Hepatocyte (in vitro differentiated cells): ENCODE measurements around the gene SPRED2. TPM values are rescaled to one million over a fixed set of nuclear protein-coding genes. Genes with fewer than 3 reads are reported as not detected.
"Not testable (repeated sequence)": the region's sequence is repeated elsewhere in the genome, so short reads cannot be mapped to it uniquely, and the experiment has no call there.

Experiments used
- DNase-seq: peaks from one replicate; pipeline ENCODE4 v3.0.0-alpha.2; 2016; ENCODE audit warnings: low spot score
- H2AFZ ChIP-seq: fragments of 200-600 bp; sonication (generic); 2 replicates; pipeline ENCODE4 v1.6.0; 2016; ENCODE audit warnings: antibody characterized with exemption, mild to moderate bottlenecking
- H3K27ac ChIP-seq: fragments of 200-600 bp; sonication (generic); 2 replicates; pipeline ENCODE4 v1.5.1; 2016; ENCODE audit warnings: mild to moderate bottlenecking
- H3K27me3 ChIP-seq: fragments of 200-600 bp; sonication (generic); 2 replicates; pipeline ENCODE4 v1.6.1; 2016
- H3K36me3 ChIP-seq: fragments of 200-600 bp; sonication (generic); replicated peaks from 2 replicates; pipeline ENCODE4 v1.5.1; 2016; ENCODE audit warnings: low read depth; ENCODE audit not compliant: insufficient read depth
- H3K4me1 ChIP-seq: fragments of 200-600 bp; sonication (generic); 2 replicates; pipeline ENCODE4 v1.5.1; 2016; ENCODE audit warnings: mild to moderate bottlenecking, moderate library complexity; ENCODE audit not compliant: insufficient read depth
- H3K4me2 ChIP-seq: fragments of 200-600 bp; sonication (generic); 2 replicates; pipeline ENCODE4 v1.6.0; 2016
- H3K4me3 ChIP-seq: fragments of 200-600 bp; sonication (generic); 2 replicates; pipeline ENCODE4 v1.5.1; 2016; ENCODE audit warnings: mild to moderate bottlenecking
- H3K79me2 ChIP-seq: fragments of 200-600 bp; sonication (generic); 2 replicates; pipeline ENCODE4 v1.6.0; 2017; ENCODE audit warnings: mild to moderate bottlenecking
- H3K9me2 ChIP-seq: fragments of 200-600 bp; sonication (generic); replicated peaks from 2 replicates; pipeline ENCODE4 v1.6.0; 2017; ENCODE audit warnings: mild to moderate bottlenecking; ENCODE audit not compliant: insufficient read depth
- H3K9me3 ChIP-seq: fragments of 200-600 bp; sonication (generic); 2 replicates; pipeline ENCODE4 v1.5.1; 2016; ENCODE audit warnings: low read depth, mild to moderate bottlenecking
- H4K20me1 ChIP-seq: fragments of 200-600 bp; sonication (generic); 2 replicates; pipeline ENCODE4 v1.6.0; 2016; ENCODE audit warnings: mild to moderate bottlenecking; ENCODE audit not compliant: insufficient read depth, poor library complexity, severe bottlenecking
- EZH2 ChIP-seq: fragments of 200-600 bp; sonication (generic); IDR thresholded peaks from 2 replicates; pipeline ENCODE4 v1.6.1; 2016; ENCODE audit warnings: antibody characterized with exemption, mild to moderate bottlenecking, borderline replicate concordance
- EZH2phosphoT487 ChIP-seq: fragments of 200-600 bp; sonication (generic); IDR thresholded peaks from one replicate; pipeline ENCODE4 v1.6.1; 2018; ENCODE audit warnings: antibody characterized with exemption, mild to moderate bottlenecking, low read depth, moderate library complexity; ENCODE audit not compliant: unreplicated experiment, severe bottlenecking
- WGBS: methylation state at CpG from one replicate; pipeline ENCODE4 v1.1.6; 2016; ENCODE audit warnings: low lambda C conversion rate; ENCODE audit errors: missing lambda C conversion rate; 5-methylcytosine and 5-hydroxymethylcytosine counted together
- polyA plus RNA-seq: library from polyadenylated mRNA; unstranded; fragments of >200 nt; fragmentation: Nextera tagmentation; extraction: Ambion mirVana; gene quantifications from 2 replicates; pipeline ENCODE4 v1.2.1, GENCODE V29; 2016
- total RNA-seq: library from RNA; depleted of rRNA; stranded (reverse); fragments of >200 nt; gene quantifications from 2 replicates; pipeline ENCODE4 v1.2.3, GENCODE V29; 2014
- TF ChIP-seq, protein P1 (sequence below): fragments of 200-600 bp; sonication (generic); IDR thresholded peaks from 2 replicates; pipeline ENCODE4 v1.5.1; 2016; ENCODE audit warnings: antibody characterized with exemption, mild to moderate bottlenecking; ENCODE audit not compliant: poor library complexity

The SPRED2 gene
- total and polyA plus RNA-seq, 2 experiments from 2014 or later = 12.7 to 14.1 TPM

GRCh38 chr2:65339648-65340047, 92.8 kb downstream of the SPRED2 start:
- Histone ChIP-seq H3K4me3 (no peak overlapping the region), H2AFZ (no peak overlapping the region), H4K20me1 (no peaks in the 10 kb centered on the region), H3K27me3 (no peaks in the 10 kb centered on the region), H3K27ac (no peak overlapping the region), H3K4me1 (peaks cover 4% of the 10 kb centered on the region), H3K79me2 (peaks cover 4% of the 10 kb centered on the region), H3K36me3 (no peaks in the 10 kb centered on the region), H3K4me2 (no peak overlapping the region), H3K9me3 (no peaks in the 10 kb centered on the region), H3K9me2 (no peaks in the 10 kb centered on the region)
- DNase-seq = no peak
- no peak for TF ChIP-seq EZH2

- not testable (repeated sequence) for H3K4me3 ChIP-seq, H3K27ac ChIP-seq, H2AFZ ChIP-seq, H3K4me2 ChIP-seq, H3K27me3 ChIP-seq, H3K9me2 ChIP-seq, H3K36me3 ChIP-seq, H3K9me3 ChIP-seq, H3K79me2 ChIP-seq, DNase-seq, H4K20me1 ChIP-seq, H3K4me1 ChIP-seq
- 100% methylated on average over 14 of the region's 39 CpGs for WGBS
These were observed 93.4 kb downstream of the SPRED2 start for GRCh38 chr2:65338830-65339495.

GRCh38 chr2:65337915-65338314, 94.5 kb downstream of the SPRED2 start:
- not testable (repeated sequence) for DNase-seq, H2AFZ ChIP-seq, H3K4me1 ChIP-seq, H3K4me2 ChIP-seq, H3K79me2 ChIP-seq, H3K27ac ChIP-seq, H3K36me3 ChIP-seq, H3K4me3 ChIP-seq, H3K9me2 ChIP-seq, H3K27me3 ChIP-seq, H4K20me1 ChIP-seq, H3K9me3 ChIP-seq
- 100% methylated on average over 1 of the region's 11 CpGs for WGBS

DNA sequence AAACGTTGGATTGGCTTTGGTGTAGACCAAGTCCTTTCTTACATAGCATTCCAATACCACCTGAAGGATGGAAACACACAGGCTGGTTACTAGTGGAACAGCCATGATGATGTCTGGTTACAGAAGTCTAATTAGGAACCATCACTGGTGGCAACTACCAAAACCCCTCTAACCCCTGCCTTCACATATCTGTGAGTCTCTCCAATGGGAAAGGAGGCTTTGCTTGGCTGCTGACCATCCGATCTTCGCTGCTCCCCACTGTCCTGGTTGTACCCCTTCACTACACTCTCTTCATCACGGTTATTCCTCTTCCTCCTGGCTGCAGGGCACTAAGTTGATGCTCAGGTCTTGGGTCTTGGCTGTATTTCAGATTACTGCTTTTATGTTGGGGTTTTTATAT, 97.7 kb downstream of the SPRED2 start:
- TF ChIP-seq, protein P1, sequence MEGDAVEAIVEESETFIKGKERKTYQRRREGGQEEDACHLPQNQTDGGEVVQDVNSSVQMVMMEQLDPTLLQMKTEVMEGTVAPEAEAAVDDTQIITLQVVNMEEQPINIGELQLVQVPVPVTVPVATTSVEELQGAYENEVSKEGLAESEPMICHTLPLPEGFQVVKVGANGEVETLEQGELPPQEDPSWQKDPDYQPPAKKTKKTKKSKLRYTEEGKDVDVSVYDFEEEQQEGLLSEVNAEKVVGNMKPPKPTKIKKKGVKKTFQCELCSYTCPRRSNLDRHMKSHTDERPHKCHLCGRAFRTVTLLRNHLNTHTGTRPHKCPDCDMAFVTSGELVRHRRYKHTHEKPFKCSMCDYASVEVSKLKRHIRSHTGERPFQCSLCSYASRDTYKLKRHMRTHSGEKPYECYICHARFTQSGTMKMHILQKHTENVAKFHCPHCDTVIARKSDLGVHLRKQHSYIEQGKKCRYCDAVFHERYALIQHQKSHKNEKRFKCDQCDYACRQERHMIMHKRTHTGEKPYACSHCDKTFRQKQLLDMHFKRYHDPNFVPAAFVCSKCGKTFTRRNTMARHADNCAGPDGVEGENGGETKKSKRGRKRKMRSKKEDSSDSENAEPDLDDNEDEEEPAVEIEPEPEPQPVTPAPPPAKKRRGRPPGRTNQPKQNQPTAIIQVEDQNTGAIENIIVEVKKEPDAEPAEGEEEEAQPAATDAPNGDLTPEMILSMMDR = no peak
- TF ChIP-seq EZH2 = no peak
- TF ChIP-seq EZH2phosphoT487 = no peak
- H3K36me3 ChIP-seq = no peaks in the 10 kb centered on the region
- no peak overlapping the region for H3K4me2 ChIP-seq
- WGBS = 97% methylated on average over 4 of the region's 4 CpGs
- no peak overlapping the region for H3K4me3 ChIP-seq
- no peak overlapping the region for H2AFZ ChIP-seq
- H3K4me1 ChIP-seq = no peaks in the 10 kb centered on the region
- DNase-seq = no peak
- H3K27me3 ChIP-seq = no peaks in the 10 kb centered on the region
- H4K20me1 ChIP-seq = no peaks in the 10 kb centered on the region
- H3K9me3 ChIP-seq = no peaks in the 10 kb centered on the region
- H3K79me2 ChIP-seq = no peaks in the 10 kb centered on the region
- no peaks in the 10 kb centered on the region for H3K9me2 ChIP-seq
- no peak overlapping the region for H3K27ac ChIP-seq

- TF ChIP-seq, protein P1 = no peak
- TF ChIP-seq EZH2 = no peak
- no peak for TF ChIP-seq EZH2phosphoT487
- no peak for DNase-seq
- no peaks in the 10 kb centered on the region for H3K36me3 ChIP-seq
- no peak overlapping the region for H3K27ac ChIP-seq
- H3K9me3 ChIP-seq = no peaks in the 10 kb centered on the region
- H3K27me3 ChIP-seq = no peaks in the 10 kb centered on the region
- H4K20me1 ChIP-seq = no peaks in the 10 kb centered on the region
- H3K4me1 ChIP-seq = no peaks in the 10 kb centered on the region
- H3K9me2 ChIP-seq = no peaks in the 10 kb centered on the region
- H3K4me3 ChIP-seq = no peak overlapping the region
- no peak overlapping the region for H3K4me2 ChIP-seq
- no peak overlapping the region for H2AFZ ChIP-seq
- H3K79me2 ChIP-seq = no peaks in the 10 kb centered on the region
- 78% methylated on average over 7 of the region's 7 CpGs for WGBS
These were observed 100.9 kb downstream of the SPRED2 start for GRCh38 chr2:65331336-65332025.
